H1 (cell line): ENCODE results near the gene DCDC2B. TPM values are rescaled to one million over a fixed set of nuclear protein-coding genes. Genes with fewer than 3 reads are reported as not detected.

ENCODE experiments used
- CTCF ChIA-PET: fragments of 300-600 bp; sonication (Branson Sonifier 250); formaldehyde crosslinking; loops from one replicate; lab custom pipeline; 2021; ENCODE audit not compliant: partially characterized antibody; lab: Charles Lee
- POLR2A ChIA-PET: fragments of 300-600 bp; sonication (Branson Sonifier 250); formaldehyde crosslinking; loops from one replicate; lab custom pipeline; 2021; ENCODE audit warnings: inconsistent platforms; ENCODE audit not compliant: partially characterized antibody; lab: Charles Lee
- DNase-seq, 2 experiments: peaks; one replicate each; pipeline versions ENCODE4 v3.0.0 to v3.0.0-alpha.2; 2010 to 2022; ENCODE audit warnings: low spot score in 2 of 2, low read depth in 1 of 2, mixed read lengths in 1 of 2
- FAIRE-seq: peaks from 2 replicates; lab custom pipeline; 2011; peaks lifted over from hg19 to GRCh38; lab: Jason Lieb, UNC
- H2AFZ ChIP-seq: 2 replicates; pipeline ENCODE4 v1.8.1; 2012; ENCODE audit warnings: low read length, inconsistent platforms
- H2AK5ac ChIP-seq: 2 replicates; pipeline ENCODE4 v1.6.1; 2013; ENCODE audit warnings: low read depth, low read length
- H2BK120ac ChIP-seq: replicated peaks from 2 replicates; pipeline ENCODE3; 2013; ENCODE audit warnings: low read depth, low read length, inconsistent platforms
- H2BK12ac ChIP-seq: 2 replicates; pipeline ENCODE4 v1.6.1; 2013; ENCODE audit warnings: low read depth, low read length
- H2BK15ac ChIP-seq: 2 replicates; pipeline ENCODE4 v1.6.1; 2013; ENCODE audit warnings: low read length
- H2BK20ac ChIP-seq: 2 replicates; pipeline ENCODE4 v1.6.1; 2013; ENCODE audit warnings: low read length
- H2BK5ac ChIP-seq: 2 replicates; pipeline ENCODE4 v1.6.1; 2013; ENCODE audit warnings: low read depth, low read length
- H3K14ac ChIP-seq: 2 replicates; pipeline ENCODE4 v1.6.1; 2013; ENCODE audit warnings: inconsistent platforms; ENCODE audit not compliant: insufficient read length
- H3K18ac ChIP-seq: 2 replicates; pipeline ENCODE4 v1.6.1; 2013; ENCODE audit warnings: low read length; ENCODE audit errors: extremely low read depth
- H3K23ac ChIP-seq: 2 replicates; pipeline ENCODE4 v1.6.1; 2013; ENCODE audit warnings: inconsistent platforms; ENCODE audit not compliant: insufficient read length
- H3K23me2 ChIP-seq: 2 replicates; pipeline ENCODE4 v1.6.1; 2013; ENCODE audit warnings: low read depth, low read length
- H3K27ac ChIP-seq: 2 replicates; pipeline ENCODE4 v1.6.1; 2011; ENCODE audit warnings: low read depth, low read length, inconsistent platforms
- H3K27me3 ChIP-seq, 4 experiments: replicated peaks in 1 of 4; 1 replicate in 1 of 4; 2 replicates in 3 of 4; pipeline versions ENCODE4 v1.6.1 to v1.8.1; 2011 to 2013; ENCODE audit warnings: low read length in 3 of 4, mild to moderate bottlenecking in 3 of 4, inconsistent platforms in 2 of 4, mixed read lengths in 2 of 4, moderate library complexity in 1 of 4; ENCODE audit not compliant: control insufficient read depth in 3 of 4, insufficient read depth in 3 of 4; ENCODE audit errors: extremely low read depth in 1 of 4
- H3K36me3 ChIP-seq, 4 experiments: 2 replicates each; pipeline versions ENCODE4 v1.6.1 to v1.8.1; 2011 to 2013; ENCODE audit warnings: mild to moderate bottlenecking in 4 of 4, low read length in 3 of 4, moderate library complexity in 2 of 4, control low read depth in 1 of 4, inconsistent platforms in 1 of 4; ENCODE audit not compliant: insufficient read depth in 4 of 4, control insufficient read depth in 2 of 4
- H3K4ac ChIP-seq: replicated peaks from 2 replicates; pipeline ENCODE3; 2013; ENCODE audit warnings: low read length, low read depth, mixed read lengths, inconsistent platforms; ENCODE audit not compliant: insufficient read length
- H3K4me1 ChIP-seq, 4 experiments: replicated peaks in 1 of 4; 1 replicate in 1 of 4; 2 replicates in 3 of 4; pipeline versions ENCODE4 v1.6.1 to v1.8.1; 2011 to 2013; ENCODE audit warnings: low read length in 3 of 4, inconsistent platforms in 2 of 4, mixed read lengths in 1 of 4; ENCODE audit not compliant: insufficient read depth in 4 of 4, control insufficient read depth in 3 of 4
- H3K4me2 ChIP-seq, 2 experiments: 2 replicates each; pipeline versions ENCODE4 v1.6.1 to v1.8.1; 2011 to 2013; ENCODE audit warnings: low read depth in 2 of 2, low read length in 2 of 2, control low read depth in 1 of 2, inconsistent platforms in 1 of 2, mild to moderate bottlenecking in 1 of 2; ENCODE audit not compliant: insufficient read depth in 1 of 2
- H3K4me3 ChIP-seq, 4 experiments: fragments of 200-600, 300-600 bp in 1 of 4; sonication (generic), shearing (Covaris generic), sonication (Bioruptor Twin) in 1 of 4; 2 replicates each; pipeline versions ENCODE4 v1.5.1 to v1.8.1; 2011 to 2016; ENCODE audit warnings: low read length in 4 of 4, low read depth in 3 of 4, control low read depth in 2 of 4, inconsistent platforms in 2 of 4, mild to moderate bottlenecking in 2 of 4, mixed read lengths in 1 of 4, moderate library complexity in 1 of 4; ENCODE audit not compliant: insufficient read depth in 2 of 4; ENCODE audit errors: extremely low read depth in 1 of 4
- H3K56ac ChIP-seq: replicated peaks from 2 replicates; pipeline ENCODE3; 2013; ENCODE audit warnings: low read depth, mild to moderate bottlenecking, mixed read lengths, low read length, inconsistent platforms; ENCODE audit not compliant: insufficient read length
- H3K79me1 ChIP-seq: 2 replicates; pipeline ENCODE4 v1.6.1; 2013; ENCODE audit warnings: low read depth, low read length, control low read depth
- H3K79me2 ChIP-seq, 2 experiments: 2 replicates each; pipeline versions ENCODE4 v1.6.1 to v1.8.1; 2012 to 2013; ENCODE audit warnings: low read length in 2 of 2, mild to moderate bottlenecking in 2 of 2, inconsistent platforms in 1 of 2; ENCODE audit not compliant: insufficient read depth in 2 of 2, control insufficient read depth in 1 of 2
- H3K9ac ChIP-seq, 4 experiments: replicated peaks in 1 of 4; 1 replicate in 1 of 4; 2 replicates in 3 of 4; pipeline versions ENCODE4 v1.6.1 to v1.8.1; 2011 to 2013; ENCODE audit warnings: low read depth in 3 of 4, low read length in 3 of 4, control low read depth in 2 of 4, mild to moderate bottlenecking in 2 of 4, moderate library complexity in 2 of 4, inconsistent platforms in 1 of 4; ENCODE audit errors: extremely low read depth in 1 of 4
- H3K9me3 ChIP-seq, 2 experiments: 2 replicates each; pipeline versions ENCODE4 v1.6.1 to v1.8.1; 2012 to 2013; ENCODE audit warnings: mild to moderate bottlenecking in 2 of 2, moderate library complexity in 2 of 2, control low read depth in 1 of 2, inconsistent platforms in 1 of 2, low read depth in 1 of 2, low read length in 1 of 2, mixed read lengths in 1 of 2; ENCODE audit not compliant: insufficient read depth in 2 of 2
- H4K20me1 ChIP-seq, 2 experiments: replicated peaks in 1 of 2; 2 replicates each; pipeline versions ENCODE3 to v1.8.1; 2011 to 2013; ENCODE audit warnings: inconsistent platforms in 2 of 2, low read length in 2 of 2, mild to moderate bottlenecking in 1 of 2; ENCODE audit not compliant: insufficient read depth in 2 of 2, control insufficient read depth in 1 of 2
- H4K5ac ChIP-seq: 2 replicates; pipeline ENCODE4 v1.6.1; 2013; ENCODE audit warnings: low read length, low read depth, mixed read lengths, inconsistent platforms; ENCODE audit not compliant: insufficient read length
- H4K8ac ChIP-seq: 2 replicates; pipeline ENCODE4 v1.8.0; 2013; ENCODE audit warnings: mild to moderate bottlenecking, moderate library complexity, low read length, inconsistent platforms; ENCODE audit not compliant: insufficient read depth; ENCODE audit errors: extremely low read depth
- H4K91ac ChIP-seq: replicated peaks from 2 replicates; pipeline ENCODE3; 2013; ENCODE audit warnings: low read length, mixed read lengths, inconsistent platforms; ENCODE audit not compliant: insufficient read length
- TAF7 ChIP-seq: optimal IDR thresholded peaks from 2 replicates; pipeline ENCODE3; 2011; ENCODE audit warnings: low read depth, mild to moderate bottlenecking, inconsistent platforms, low read length, moderate library complexity, borderline replicate concordance
- WGBS, 2 experiments: shearing (Covaris generic) in 1 of 2; methylation state at CpG; one replicate each; pipeline versions ENCODE4 v1.1.6 to v1.1.7; 2013 to 2015; ENCODE audit warnings: low lambda C conversion rate in 2 of 2, mixed read lengths in 2 of 2, inconsistent platforms in 1 of 2, low coverage in 1 of 2, missing lambda C conversion rate in 1 of 2; ENCODE audit not compliant: insufficient replicate concordance in 2 of 2, insufficient coverage in 1 of 2, insufficient read length in 1 of 2; ENCODE audit errors: extremely low coverage in 1 of 2, missing lambda C conversion rate in 1 of 2; 5-methylcytosine and 5-hydroxymethylcytosine counted together
- polyA plus RNA-seq, 7 experiments: library from polyadenylated mRNA; depleted of rRNA in 3 of 7; stranded (reverse) in 5 of 7; unstranded in 2 of 7; fragments of >200 nt in 5 of 7; fragments of 200-250 nt in 2 of 7; gene quantifications; 1 replicate in 5 of 7; 2 replicates in 1 of 7; 4 replicates in 1 of 7; pipeline versions ENCODE4 v1.2.1 to v1.2.3, GENCODE V29; 2011 to 2013; ENCODE audit warnings: missing spikeins in 2 of 7, mixed read lengths in 2 of 7
- total RNA-seq: library from RNA; stranded (reverse); fragmentation: NEBNext Ultra II Directional; extraction: Animal tissue kit (Norgen Biotek cat#: 25700); gene quantifications from 2 replicates; pipeline ENCODE4 v1.2.1, GENCODE V29; 2021

DCDC2B gene
- total and polyA plus RNA-seq, 2 of the 8 experiments (the other 6 are each of a cell fraction or from before 2014, with no cell fraction given) = not detected

GRCh38 chr1:32219022-32219421 is 10.1 kb downstream of the DCDC2B start:
- Histone ChIP-seq H4K91ac (no peak overlapping the region), H2BK20ac (no peak overlapping the region), H3K4ac (no peak overlapping the region), H2AK5ac (no peak overlapping the region), H3K9me3 (no peaks in the 10 kb centered on the region), H2BK5ac (no peak overlapping the region), H3K23ac (no peak overlapping the region), H3K36me3 (peaks cover 2 to 18% (median 8%) of the 10 kb centered on the region in 4 experiments; a peak in 4 of 8 replicates), H3K27ac (no peak overlapping the region), H4K8ac (no peak overlapping the region; the same call in 1 of the 2 replicates), H2BK12ac (no peak overlapping the region), H3K18ac (no peak overlapping the region), H2AFZ (no peak overlapping the region), H3K79me1 (no peaks in the 10 kb centered on the region; the same call in 1 of the 2 replicates), H3K9ac (no peak overlapping the region), H2BK120ac (no peak overlapping the region), H4K20me1 (peaks cover 1 to 3% of the 10 kb centered on the region in 2 experiments), H3K56ac (no peak overlapping the region), H3K14ac (no peak overlapping the region), H4K5ac (no peak overlapping the region), H3K4me2 (no peak overlapping the region), H3K4me3 (no peak overlapping the region), H3K4me1 (peaks cover 0 to 7% (median 2%) of the 10 kb centered on the region in 4 experiments; a peak in 3 of 7 replicates), H3K23me2 (peaks cover 8% of the 10 kb centered on the region; the same call in 1 of the 2 replicates), H3K27me3 (no peaks in the 10 kb centered on the region), H2BK15ac (no peak overlapping the region), H3K79me2 (peaks cover 0 to 24% of the 10 kb centered on the region in 2 experiments; a peak in 3 of 4 replicates)
- CTCF ChIA-PET = interaction anchor here (1.1 to 2.3 kb wide), 3 partner anchors 12 to 98 kb away, joined by 3 to 7 read pairs (median 3); no protein-coding TSS in a partner anchor
- DNase-seq (no peak), FAIRE-seq (no peak)
- 87% methylated on average over 5 of the region's 7 CpGs; no CpG with 5 or more reads in 1 of the 2 experiments for WGBS, 2 experiments
- no peak for TF ChIP-seq TAF7
- POLR2A ChIA-PET = interaction anchor here (1.0 to 8.0 kb wide), 6 partner anchors 9 to 39 kb away, joined by 3 to 52 read pairs (median 4); partner anchors contain the start of genes DCDC2B and IQCC
